Measurements from ENCODE around the gene GHR.

DNA sequence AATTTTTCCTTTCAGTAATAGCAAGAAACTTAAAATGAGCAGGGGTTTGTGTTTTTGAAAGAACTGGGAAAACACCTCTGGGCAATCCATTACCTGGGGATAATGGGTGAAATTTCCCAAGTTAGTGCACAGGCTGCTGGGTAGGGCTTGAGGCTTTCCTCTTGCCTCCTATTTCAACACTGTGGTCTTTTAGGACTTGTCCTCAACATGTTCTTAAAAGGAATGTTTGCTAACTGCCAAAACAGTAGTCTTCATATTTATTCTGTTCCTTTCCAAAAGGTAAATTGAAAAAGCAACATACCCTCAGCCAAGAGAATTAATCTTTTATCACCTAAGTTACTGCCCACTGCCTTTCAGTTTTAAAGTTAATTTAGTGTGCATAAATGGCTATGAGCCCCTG is 175.1 kb downstream of the GHR start:
- TF ChIP-seq, protein P1, sequence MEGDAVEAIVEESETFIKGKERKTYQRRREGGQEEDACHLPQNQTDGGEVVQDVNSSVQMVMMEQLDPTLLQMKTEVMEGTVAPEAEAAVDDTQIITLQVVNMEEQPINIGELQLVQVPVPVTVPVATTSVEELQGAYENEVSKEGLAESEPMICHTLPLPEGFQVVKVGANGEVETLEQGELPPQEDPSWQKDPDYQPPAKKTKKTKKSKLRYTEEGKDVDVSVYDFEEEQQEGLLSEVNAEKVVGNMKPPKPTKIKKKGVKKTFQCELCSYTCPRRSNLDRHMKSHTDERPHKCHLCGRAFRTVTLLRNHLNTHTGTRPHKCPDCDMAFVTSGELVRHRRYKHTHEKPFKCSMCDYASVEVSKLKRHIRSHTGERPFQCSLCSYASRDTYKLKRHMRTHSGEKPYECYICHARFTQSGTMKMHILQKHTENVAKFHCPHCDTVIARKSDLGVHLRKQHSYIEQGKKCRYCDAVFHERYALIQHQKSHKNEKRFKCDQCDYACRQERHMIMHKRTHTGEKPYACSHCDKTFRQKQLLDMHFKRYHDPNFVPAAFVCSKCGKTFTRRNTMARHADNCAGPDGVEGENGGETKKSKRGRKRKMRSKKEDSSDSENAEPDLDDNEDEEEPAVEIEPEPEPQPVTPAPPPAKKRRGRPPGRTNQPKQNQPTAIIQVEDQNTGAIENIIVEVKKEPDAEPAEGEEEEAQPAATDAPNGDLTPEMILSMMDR (IDR thresholded peaks at IDR 0.05), result no peak
- no peak for TF ChIP-seq POLR2A (IDR thresholded peaks at IDR 0.05)
